Stimulated activated CD4-positive, alpha-beta T cell treated with anti-CD3 and anti-CD28 coated beads, TNF-alpha, amount 100 ng/mL, for 1 hour (primary cell): ENCODE measurements around the gene IRF2BP1.

ENCODE experiments used
- DNase-seq, 3 donors: peaks; one replicate each; pipeline ENCODE4 v3.0.0-alpha.2; 2020; ENCODE audit warnings: low read depth in 3 of 3, low spot score in 1 of 3

Gene IRF2BP1

GRCh38 chr19:45885556-45886426 is at the start of gene IRF2BP1:
Gene IRF2BP1 (minus strand): TSS chr19:45886141. CDS start chr19:45885774, 367 bp downstream.
- peak; percentile 67 to 73 (median 71) for DNase-seq

DNA sequence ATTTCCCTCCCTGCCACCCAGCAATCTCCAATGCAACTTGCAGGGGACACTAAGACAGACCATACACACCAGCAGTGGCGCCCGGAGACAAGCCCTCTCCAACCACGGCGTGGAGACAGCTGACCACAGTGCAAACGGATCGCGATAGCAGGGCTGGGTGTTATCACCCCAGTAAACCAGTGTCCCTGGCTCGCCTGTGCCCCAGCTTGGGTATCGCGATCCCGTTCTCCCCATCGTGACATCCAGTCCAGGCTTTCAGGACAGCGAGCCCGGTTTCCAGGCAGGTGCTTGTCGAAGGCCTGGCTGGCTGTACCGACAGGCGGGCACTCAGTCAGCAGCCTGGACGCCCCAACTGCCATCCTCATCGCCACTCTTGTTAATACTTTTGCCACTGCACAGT is 49.3 kb upstream of the IRF2BP1 start:
- no peak for DNase-seq

- no peak for DNase-seq
Observed at GRCh38 chr19:45934551-45935230, 48.8 kb upstream of the IRF2BP1 start.

GRCh38 chr19:45933759-45934158 is 47.8 kb upstream of the IRF2BP1 start:
- no peak for DNase-seq

DNA sequence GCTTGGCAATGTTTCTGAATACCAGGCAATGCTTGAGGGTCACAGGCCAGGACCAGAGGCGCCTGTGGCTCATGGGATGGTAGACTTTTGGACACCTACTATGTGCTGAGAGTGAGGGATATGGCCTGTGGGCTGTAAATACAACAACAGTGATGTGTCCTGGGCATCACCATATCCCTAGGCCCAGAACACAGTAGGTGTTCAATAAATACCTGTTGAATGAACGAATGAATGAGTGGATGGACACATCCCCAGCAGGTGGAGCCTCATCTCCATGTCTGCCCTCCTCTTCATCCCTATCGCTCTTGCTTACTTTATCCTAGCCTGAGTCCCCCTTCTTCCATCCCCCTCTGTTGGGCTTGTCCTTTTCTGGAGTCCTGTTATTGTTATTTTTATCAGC is 45.1 kb upstream of the IRF2BP1 start:
- no peak for DNase-seq

- no peak for DNase-seq
Observed at GRCh38 chr19:45929247-45929646, 43.3 kb upstream of the IRF2BP1 start.

DNA sequence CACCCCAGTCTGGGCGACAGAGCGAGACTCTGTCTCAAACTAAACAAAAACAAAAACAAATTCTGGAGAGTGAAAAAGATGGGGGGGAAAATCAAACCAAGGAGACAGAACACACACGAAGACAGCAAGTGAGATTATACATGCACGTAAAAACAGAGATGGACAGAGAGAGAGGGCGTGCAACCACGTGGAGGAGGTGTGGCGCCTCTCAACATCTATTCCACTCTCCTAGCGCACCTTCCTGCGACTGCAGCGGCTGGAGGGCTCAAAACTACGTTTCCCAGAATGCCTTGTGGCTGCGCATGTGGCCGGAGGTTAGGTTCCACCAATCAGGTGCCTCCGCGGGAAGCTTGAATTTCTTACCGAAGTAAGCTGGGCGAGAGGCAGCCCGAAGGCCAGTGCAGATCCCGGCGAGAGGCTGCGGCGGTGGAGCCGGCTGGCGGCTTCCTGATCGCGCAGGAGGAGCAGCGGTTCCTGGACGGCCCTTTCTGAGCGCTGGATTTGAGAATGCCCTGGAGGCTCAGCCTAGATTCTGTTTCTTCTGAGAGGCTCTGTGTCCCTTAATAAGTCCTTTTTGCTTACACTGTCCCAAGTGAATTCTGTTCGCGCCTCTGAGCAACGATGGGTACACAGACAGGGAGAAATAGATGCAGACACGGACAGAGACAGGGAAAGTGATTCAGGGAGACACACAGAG is 41.8 kb upstream of the IRF2BP1 start:
- DNase-seq: peak; percentile 63 to 70 (median 65)

- no peak for DNase-seq
Observed at GRCh38 chr19:45924891-45925447, 39.0 kb upstream of the IRF2BP1 start.

DNA sequence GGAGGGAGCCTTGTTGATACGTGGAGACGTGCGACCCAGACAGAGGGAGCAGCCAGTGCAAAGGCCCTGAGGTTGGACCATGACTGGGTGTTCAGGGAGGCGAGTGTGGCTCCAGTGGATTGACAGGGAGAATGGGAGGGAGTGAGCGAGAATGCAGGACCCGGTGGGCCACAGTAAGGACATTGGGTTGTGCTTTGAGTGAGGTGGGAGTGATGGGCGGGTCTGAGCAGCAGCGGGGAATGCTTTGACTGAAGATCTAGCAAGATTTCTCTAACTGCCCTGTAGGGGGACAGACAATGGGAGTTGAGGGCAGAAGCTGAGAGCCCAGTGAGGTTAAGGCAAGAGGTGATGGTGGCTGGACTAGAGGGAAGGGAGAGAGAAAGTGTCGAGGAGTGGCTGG is 36.3 kb upstream of the IRF2BP1 start:
- no peak for DNase-seq

DNA sequence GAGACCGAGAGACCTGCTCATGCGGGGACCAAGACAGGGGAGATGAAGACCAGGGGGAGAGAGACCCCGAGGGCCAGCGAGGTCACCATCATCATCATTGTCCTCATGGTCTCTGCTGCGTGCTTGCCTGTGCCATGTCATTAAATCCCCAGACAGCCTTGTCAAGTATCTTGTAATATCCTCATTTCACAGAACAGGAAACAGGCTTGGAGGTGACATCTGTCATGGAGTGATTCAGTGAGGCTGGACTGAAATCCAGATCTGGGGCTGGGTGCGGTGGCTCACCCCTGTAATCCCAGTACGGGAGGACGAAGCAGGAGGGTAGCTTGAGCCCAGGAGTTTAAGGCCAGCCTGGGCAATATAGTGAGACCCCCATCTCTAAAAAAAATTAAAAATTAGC is 34.5 kb upstream of the IRF2BP1 start:
- DNase-seq: no peak

- no peak for DNase-seq
Observed at GRCh38 chr19:45919678-45920077, 33.7 kb upstream of the IRF2BP1 start.

DNA sequence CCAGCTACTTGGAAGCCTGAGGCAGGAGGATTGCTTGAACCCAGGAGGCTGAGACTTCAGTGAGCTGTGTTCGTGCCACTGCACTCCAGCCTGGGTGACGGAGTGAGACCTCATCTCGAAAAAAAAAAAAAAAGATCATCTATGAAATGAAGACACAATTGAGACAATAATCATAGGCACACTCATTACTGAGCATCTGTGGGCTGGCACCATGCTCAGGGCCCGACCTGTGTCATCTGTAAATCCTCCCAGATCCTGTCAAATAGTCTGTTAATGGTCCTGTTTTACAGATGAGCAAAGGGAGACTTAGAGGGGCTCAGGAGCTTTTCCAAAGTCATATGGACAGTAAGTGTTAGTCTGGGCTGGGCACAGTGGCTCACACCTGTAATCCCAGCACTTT is 32.8 kb upstream of the IRF2BP1 start:
- DNase-seq: no peak

DNA sequence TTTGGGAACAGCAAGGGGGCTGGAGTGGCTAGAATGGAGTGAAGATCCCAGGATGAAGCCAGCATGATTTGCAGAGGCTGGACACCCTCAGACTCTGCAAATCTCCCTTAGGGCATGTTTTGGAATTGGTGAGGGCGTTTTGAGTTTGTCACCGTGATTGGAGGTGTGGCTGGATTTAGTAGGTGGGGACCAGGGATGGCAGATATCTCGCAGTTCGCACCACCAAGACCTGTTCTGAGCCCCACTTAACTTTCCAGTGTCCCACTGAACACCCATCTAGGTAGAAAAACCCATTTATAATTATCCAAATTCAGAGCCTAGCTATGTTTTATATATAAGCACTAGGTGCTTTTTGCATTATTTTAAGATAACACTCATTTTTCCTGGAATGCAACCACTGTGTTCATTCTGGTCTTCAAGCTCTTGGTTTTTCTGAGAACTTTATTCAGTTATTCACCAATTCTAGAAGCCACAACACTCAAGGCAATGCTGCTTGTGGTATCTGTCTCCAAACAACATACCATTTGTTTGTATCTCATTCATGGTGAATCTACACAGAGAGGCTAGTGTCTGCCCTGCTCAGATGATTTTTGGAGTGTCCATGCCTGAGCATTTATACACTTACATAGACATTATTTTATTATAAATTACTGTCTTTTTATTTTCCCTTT is 31.6 kb upstream of the IRF2BP1 start:
- DNase-seq: no peak

DNA sequence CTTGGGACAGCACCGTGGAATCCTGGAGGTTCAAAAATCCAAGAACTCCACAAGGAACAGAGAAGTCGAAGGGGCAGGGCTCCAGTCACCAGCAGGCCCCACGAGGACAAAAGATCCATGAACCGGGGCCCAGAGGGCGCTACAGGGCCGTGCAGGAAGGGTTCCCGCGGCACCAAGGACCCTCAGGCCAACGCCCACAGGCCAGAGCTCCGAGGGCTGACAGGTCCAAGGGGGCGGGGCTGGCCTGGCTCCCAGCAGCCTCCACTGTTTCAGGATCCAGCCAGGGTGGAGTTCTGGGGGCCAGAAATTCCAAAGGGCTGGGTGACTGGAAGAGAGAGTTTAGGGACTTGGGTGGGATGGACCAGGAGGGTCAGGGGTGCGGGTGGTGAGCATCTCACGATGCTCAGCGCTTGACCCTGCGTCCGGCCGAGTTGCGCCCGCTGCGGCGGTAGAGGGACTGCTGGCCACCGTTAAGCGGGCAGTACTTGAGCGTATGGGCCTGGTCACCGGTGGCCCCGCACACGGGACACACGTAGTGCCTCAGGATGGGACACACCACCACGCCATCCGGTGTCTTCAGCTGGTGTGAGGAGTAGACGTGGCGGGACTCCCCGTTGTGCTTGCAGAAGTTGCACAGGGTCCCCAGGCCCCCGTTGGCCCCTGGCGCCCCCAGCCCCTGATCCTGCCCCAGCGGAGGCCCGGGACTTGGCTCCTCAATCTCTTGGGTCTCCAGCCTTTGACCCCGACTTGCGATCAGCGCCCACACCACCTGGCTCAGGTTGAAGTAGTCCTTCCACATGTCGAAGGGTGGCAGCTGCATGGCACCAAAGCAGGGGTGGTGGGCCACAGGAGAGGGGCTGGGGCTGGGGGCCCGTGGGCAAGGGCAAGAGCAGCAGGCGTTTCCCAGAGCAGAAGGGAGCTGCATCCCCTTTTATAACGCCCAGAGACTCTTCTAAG is 28.2 kb upstream of the IRF2BP1 start, which contains the start of gene NANOS2:
Gene NANOS2, minus strand, starts transcription at position 905 of the 957 bp plus-strand sequence. Its CDS starts 85 bp downstream, at position 820.
- DNase-seq: no peak

DNA sequence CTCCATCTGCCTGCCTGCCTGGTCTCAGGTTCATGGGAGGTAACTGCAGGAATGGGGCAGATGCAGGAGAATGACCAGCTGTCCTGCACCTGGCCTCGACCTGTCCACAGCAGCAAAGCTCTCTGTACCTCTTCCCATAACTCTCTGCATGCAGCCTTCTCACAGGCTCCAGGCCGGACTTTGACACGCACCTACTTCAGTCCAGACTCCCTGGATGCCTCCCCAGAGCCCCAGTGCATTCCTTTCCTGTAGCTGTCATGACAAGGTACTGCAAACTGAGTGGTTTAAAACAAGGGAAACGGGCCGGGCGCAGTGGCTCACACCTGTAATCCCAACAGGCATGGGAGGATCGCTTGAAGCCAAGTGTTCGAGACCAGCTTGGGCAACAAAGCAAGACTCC is 25.4 kb upstream of the IRF2BP1 start:
- no peak for DNase-seq

DNA sequence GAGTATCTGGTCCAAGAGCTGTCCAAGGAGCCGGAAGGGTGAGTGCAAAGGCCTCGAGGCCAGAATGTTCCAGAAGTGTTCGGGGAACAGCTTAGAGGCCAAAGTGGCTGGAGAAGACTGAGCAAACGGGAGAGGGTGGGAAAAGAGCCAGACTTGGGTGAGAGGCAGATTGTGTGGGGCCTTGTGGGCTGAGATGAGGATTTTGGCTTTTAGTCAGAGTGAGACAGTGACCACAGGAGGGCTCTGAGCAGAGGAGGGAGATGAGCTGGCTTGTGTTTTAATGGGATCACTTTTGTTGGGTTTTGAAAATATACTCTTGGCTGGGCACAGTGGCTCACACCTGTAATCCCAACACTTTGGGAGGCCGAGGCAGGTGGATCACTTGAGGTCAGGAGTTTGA is 23.0 kb upstream of the IRF2BP1 start:
- no peak for DNase-seq

- no peak for DNase-seq
Observed at GRCh38 chr19:45906221-45906620, 20.3 kb upstream of the IRF2BP1 start.

- no peak for DNase-seq
Observed at GRCh38 chr19:45905011-45905410, 19.1 kb upstream of the IRF2BP1 start.
